Activated CD8-positive, alpha-beta memory T cell treated with anti-CD3 and anti-CD28 coated beads, Interleukin-2, amount 50 U/mL, for 1 hour (primary cell): ENCODE data around the gene RABGAP1.

Experiments used
- DNase-seq: peaks from one replicate; pipeline ENCODE4 v3.0.0-alpha.2; 2020; ENCODE audit errors: extremely low read depth

RABGAP1 gene

GRCh38 chr9:123081824-123082223 lies 141.0 kb downstream of the RABGAP1 start:
- no peak for DNase-seq

- no peak for DNase-seq
Observed at GRCh38 chr9:123083680-123084079, 142.9 kb downstream of the RABGAP1 start.

GRCh38 chr9:123084256-123084655 lies 143.4 kb downstream of the RABGAP1 start:
- DNase-seq = no peak

- DNase-seq = no peak
Observed at GRCh38 chr9:123085916-123086315, 145.1 kb downstream of the RABGAP1 start.

GRCh38 chr9:123087359-123087888 lies 146.6 kb downstream of the RABGAP1 start:
- DNase-seq = no peak

- no peak for DNase-seq
Observed at GRCh38 chr9:123089040-123089439, 148.2 kb downstream of the RABGAP1 start.

- no peak for DNase-seq
Observed at GRCh38 chr9:123089790-123090189, 149.0 kb downstream of the RABGAP1 start.

- DNase-seq = no peak
Observed at GRCh38 chr9:123090198-123090896, 149.5 kb downstream of the RABGAP1 start.

GRCh38 chr9:123090956-123091355 lies 150.1 kb downstream of the RABGAP1 start:
- no peak for DNase-seq

- DNase-seq = no peak
Observed at GRCh38 chr9:123091459-123091858, 150.6 kb downstream of the RABGAP1 start.

- DNase-seq = no peak
Observed at GRCh38 chr9:123093141-123093540, 152.3 kb downstream of the RABGAP1 start.

- DNase-seq = no peak
Observed at GRCh38 chr9:123096987-123097386, 156.2 kb downstream of the RABGAP1 start.

- DNase-seq = no peak
Observed at GRCh38 chr9:123097430-123098095, 156.7 kb downstream of the RABGAP1 start.

- no peak for DNase-seq
Observed at GRCh38 chr9:123098096-123098459, 157.3 kb downstream of the RABGAP1 start.

GRCh38 chr9:123099042-123099441 lies 158.2 kb downstream of the RABGAP1 start:
- DNase-seq = no peak

- no peak for DNase-seq
Observed at GRCh38 chr9:123099548-123099947, 158.7 kb downstream of the RABGAP1 start.

GRCh38 chr9:123102375-123103113 lies 161.7 kb downstream of the RABGAP1 start:
- DNase-seq = no peak

GRCh38 chr9:123104807-123105206 lies 164.0 kb downstream of the RABGAP1 start:
- no peak for DNase-seq

- DNase-seq = no peak
Observed at GRCh38 chr9:123105490-123105889, 164.7 kb downstream of the RABGAP1 start.

GRCh38 chr9:123107639-123108285 lies 166.9 kb downstream of the RABGAP1 start:
- no peak for DNase-seq

- no peak for DNase-seq
Observed at GRCh38 chr9:123108976-123109375, 168.2 kb downstream of the RABGAP1 start.
